NAMALWA (cell line): ENCODE results near the gene FANCC.

Experiments
- DNase-seq: peaks from one replicate; pipeline ENCODE4 v3.0.0-alpha.2; 2015; ENCODE audit warnings: low spot score

FANCC gene

DNA sequence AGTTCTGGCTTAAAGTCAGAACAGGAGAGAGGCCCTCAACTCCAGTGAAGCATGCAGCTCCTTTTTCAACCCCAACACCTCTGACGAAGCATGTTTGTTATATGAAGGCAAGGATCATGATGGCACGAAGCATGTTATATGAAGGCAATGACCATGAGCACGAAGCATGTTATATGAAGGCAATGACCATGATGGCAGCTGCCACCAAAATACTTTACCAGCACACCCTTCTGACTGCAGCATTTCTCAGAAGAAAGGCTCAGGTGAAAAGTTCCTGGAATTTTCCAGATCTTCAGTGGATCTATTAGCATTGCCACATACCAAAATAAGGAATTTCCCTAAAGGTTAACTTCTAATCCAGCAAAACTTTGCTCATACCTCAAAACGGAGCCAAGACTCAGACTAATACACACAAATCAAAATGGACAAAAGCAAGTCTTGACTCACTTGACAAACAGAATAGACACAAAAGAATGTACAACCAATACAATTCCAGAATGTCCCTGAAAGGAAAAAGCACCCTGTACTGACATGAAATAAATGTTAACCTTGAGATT is 217.4 kb downstream of the FANCC start:
- no peak for DNase-seq

DNA sequence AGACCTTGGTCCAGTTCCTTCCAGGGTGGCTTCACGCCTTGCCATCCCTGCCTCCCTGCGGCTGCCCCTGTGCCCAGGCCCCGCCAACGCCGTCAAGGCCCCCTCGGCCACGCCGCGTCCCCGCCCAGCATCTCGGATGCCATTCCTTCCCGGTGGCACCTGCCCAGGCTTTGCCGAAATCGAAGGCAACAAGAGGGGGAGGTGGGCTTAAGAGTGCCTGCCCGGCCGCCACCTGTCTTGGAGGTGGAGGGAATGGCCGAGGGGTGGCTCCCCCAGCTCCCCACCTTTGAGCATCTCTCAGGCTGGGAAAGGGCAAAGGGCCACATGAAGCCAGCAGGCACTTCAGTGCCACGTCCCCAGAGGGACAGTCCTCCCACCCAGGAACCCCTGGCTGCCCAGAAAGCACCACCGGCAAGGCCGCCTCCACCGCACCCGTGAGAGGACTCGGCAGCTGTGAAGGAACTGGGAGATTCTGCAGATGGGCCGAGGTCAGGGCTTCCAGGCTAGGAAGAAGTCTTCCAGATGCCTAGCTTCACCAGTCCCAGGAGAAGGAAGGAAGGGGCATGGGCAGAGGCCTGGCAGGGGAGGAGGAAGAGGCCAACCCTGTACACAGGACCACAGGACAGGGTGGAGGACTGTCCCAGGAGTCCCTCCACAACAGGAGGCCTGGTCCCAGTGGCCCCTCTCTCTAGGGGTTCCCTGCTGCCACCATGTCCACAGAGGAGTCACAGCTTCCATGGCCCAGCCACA is 218.0 kb downstream of the FANCC start:
- no peak for DNase-seq

GRCh38 chr9:95098391-95098921 is 219.1 kb downstream of the FANCC start:
- no peak for DNase-seq

DNA sequence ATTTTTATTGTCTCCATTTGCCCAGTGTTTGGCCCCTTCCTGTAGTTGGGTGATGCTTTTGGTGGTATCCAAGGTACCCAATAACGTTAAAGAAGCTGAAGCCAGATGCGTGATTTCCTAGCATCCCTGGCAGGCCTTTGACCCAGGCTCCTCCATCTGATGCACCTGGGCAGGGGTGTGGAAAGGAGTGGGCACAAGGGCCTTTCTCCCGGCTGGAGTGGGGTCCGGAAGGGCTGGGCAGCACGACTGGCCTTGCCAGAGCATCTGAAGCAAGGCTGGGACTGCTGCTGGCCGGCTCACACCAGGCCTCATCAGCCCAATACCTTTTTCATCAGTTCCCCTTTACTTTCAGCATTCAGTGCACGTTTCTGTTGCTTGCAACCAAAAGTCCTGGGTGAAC is 220.2 kb downstream of the FANCC start:
- no peak for DNase-seq

DNA sequence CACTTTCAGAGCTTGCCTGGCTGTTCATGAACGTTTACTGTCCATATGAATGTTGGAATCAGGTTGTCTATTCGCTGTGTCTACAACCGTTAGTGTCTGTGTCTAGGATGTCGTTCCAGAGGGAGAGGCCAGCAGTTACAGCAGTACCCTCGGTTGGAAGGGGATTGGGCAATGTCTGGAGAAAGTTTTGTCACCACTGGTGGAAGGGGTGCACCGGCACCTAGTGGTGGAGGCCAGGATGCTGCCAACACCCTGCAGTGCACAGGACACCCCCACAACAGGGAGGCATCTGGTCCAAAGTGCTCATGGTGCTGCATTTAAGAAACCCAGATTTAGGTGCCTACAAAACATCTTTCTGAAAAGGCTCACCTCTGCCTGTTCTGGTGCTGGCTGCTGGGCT is 220.7 kb downstream of the FANCC start:
- DNase-seq, result no peak

DNA sequence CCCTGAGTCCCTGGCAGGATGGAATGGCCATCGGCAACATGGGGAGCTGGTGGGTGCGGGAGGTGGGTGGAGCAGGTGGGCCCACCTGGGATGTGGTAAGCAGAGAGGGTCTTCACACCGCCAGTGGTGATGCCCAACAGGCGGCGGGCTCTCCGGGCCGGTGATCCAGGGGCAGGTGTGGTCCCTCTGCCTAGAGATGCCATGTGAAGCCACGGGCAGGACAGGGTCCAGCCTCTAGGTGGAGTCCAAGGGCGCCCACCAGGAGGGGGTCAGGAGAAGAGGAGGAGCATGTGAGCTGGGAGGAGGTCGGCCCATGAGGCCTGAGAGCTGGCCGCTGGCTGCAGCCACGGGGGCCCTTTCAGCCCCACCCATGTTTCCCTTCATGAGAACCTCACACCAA is 221.1 kb downstream of the FANCC start:
- DNase-seq, result no peak

DNA sequence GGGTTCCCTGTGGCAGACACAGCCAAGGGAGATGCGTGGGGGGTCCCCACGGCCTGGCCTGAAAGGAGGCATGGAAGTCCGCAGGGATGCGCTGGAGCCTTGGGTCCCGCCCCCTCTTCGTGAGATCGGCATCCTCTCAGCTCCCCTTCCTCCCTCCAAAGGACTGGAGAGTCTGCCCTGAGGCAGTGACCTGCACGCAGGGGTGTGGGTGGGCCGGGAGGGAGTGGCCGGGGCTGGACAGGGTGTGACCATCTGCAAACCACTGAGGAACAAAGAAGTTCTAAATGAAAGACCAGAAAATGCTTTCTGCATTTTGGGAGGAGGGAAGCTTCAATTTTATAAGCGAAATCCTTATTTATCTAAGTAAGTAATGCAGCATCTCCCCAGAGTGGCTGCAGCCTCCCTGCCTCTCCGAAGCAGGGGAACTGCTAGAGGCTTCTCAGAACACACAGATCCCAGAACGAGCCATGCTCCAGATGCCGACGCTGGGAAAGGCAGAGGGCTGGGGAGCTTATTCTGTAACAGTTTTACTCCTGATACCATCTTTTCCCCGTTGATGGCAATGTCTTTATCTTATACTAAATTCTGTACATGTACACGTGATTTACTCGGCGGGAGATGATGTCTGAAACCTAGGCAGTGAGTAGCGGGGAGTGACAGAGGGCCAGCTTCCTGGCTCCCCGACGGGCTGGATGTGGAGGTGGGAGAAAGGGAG is 221.7 kb downstream of the FANCC start:
- DNase-seq, result no peak

- DNase-seq, result no peak
Measured at GRCh38 chr9:95094002-95094401, 223.5 kb downstream of the FANCC start.

DNA sequence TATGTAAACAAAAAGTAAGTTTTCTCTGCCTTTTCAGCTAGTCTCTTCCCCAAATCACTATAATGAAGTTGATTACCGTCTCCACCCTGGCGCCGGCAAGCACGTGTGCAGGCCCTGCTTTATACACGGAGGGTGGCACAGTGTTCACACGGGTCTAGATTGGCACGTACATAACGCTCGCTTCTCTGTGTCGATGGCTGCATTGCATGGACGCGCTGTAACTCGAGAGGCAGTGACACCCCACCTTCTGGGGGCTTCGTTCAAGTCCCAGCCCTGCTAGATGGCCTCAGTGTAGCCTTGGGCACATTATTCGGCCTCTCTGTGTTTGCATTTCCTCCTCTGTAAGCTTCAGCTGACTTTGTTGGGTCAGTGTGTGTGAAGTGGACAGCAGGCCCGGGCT is 223.9 kb downstream of the FANCC start:
- DNase-seq, result no peak

GRCh38 chr9:95092262-95093072 is 225.0 kb downstream of the FANCC start:
- DNase-seq, result no peak

GRCh38 chr9:95091601-95092261 is 225.8 kb downstream of the FANCC start:
- DNase-seq, result no peak

GRCh38 chr9:95090871-95091577 is 226.5 kb downstream of the FANCC start:
- DNase-seq, result no peak

- no peak for DNase-seq
Measured at GRCh38 chr9:95090023-95090791, 227.3 kb downstream of the FANCC start.

DNA sequence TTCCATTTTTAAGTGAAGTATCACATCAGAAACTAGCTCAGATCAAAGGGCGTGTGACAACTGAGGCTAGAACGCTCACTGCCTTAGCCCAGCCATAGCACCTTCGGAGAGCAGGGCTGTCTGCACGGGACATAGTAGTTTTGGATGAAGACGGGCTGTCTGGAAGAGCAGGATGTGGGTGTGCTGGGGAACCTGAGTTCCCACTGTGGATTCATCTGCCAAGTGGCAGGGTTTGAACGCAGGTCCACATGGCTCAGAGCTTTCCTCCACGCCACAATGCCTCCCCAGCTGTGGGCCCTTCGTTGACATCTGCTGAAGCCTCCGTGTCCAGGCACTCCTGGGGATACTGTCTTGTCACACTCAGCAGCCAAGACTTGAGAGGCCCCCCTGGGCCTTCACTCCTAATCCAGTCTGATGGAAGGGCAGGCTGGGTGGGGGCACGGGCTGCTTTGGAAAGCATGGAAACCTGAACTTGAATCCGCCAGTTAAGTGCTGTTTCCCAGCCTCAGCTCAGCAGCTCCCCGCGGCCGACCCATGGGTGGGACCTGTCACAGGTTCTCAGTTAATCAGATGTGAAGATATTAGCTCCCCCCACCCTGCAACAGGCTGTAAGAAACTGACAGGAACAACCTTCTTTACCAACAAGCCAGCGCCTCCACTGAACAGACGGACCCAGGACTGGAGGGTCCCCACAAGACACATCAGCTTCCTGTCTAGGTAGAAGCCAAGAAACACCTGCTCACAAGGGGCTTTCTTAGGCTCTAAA is 228.1 kb downstream of the FANCC start:
- DNase-seq, result no peak

GRCh38 chr9:95088421-95089161 is 228.9 kb downstream of the FANCC start:
- no peak for DNase-seq

DNA sequence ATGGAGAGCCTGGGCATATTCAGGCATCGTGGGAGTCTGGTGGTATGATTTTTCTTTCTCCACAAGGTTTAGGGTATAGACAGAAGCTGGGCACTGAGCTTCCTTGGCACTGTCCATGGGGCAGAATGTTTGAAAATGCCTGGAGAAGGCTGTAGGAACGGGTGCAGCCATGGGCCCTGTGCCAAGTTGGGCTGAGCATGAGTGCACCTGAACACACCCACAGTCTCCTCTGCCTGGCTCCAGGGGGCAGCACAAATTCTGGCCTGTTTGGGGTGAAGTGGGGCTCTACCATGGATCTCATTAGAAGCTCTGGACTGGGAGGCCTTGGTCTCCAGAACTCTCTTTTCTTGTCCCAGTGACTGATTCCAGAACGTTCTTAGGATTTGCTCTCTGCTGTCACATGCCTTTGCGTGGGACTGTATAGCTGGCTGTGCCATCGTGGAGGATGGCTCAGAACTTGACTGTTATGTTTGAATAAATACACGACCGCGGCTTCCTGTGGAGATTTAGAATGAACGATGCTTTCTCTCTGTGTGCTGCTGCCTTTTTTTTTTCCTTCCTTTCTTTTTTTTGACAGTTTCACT is 229.8 kb downstream of the FANCC start:
- DNase-seq, result peak; percentile 52

DNA sequence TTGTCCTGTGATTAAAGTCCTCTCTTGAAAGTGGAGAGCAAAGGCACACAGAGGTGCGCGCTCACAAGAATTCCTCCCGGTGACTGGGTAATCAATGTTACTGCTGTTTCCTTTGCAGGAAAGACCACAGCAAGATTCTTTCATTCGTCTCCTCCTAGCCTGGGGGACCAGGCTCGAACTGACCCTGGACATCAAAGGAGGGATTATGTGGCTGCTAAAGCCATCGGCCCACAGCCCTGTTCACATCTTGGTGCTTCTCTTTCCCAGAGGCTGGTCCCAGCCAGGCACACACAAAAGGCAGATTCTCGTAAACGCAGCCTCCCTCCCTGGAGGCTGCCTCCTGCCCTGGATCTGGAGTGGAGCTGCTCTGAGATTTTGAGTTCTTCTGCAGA is 230.9 kb downstream of the FANCC start:
- no peak for DNase-seq

DNA sequence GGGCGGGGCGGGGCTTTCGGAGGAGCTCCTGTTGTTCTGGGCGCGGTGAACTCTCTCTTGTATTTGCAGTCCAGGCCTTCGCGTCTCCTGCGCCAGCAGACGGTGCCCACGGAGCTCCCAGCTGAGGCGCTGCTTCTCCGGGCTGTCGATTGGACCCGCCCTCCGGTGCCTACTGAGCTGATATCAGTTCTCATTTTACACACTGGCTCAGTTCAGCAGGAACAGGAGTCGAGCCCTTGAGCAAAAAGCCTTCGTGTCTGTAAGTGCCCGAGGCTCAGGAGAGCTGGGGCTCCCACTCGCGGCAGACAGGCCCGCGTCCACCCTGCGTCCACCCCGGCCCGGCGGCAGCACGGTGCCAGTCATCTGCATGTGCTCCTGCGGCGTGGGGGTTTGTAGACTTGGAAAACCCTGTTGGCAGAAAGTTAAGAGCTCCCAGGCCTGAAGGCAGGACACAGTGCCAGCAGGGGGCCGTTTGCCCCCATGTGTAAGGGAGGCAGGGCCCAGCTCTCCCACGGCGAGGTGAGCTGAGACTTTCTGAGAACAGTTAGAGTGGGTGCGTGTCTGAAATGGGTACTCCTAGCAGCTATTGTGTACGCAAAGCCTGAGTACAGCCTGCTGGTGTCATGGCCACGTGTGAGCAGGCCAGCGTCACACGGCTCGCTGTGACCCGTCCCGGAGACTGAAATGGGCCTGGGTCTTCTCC is 231.5 kb downstream of the FANCC start:
- DNase-seq, result no peak
